OCI-LY3 (cell line): Measurements from ENCODE around the gene COBL.

Experiments used
- H2AFZ ChIP-seq: fragments of 200-600, 300-600 bp; shearing (Covaris generic); 2 replicates; pipeline ENCODE4 v1.6.0; 2014; ENCODE audit warnings: antibody characterized with exemption, low read depth, low read length
- H3K27ac ChIP-seq: fragments of 200-600, 300-600 bp; sonication (generic); 2 replicates; pipeline ENCODE4 v1.5.1; 2014; ENCODE audit warnings: mild to moderate bottlenecking, low read length, moderate library complexity, mixed read lengths
- H3K27me3 ChIP-seq: fragments of 200-600, 300-600 bp; sonication (generic); 2 replicates; pipeline ENCODE4 v1.6.1; 2014; ENCODE audit warnings: low read depth, low read length, mixed read lengths
- H3K36me3 ChIP-seq: fragments of 200-600, 300-600 bp; sonication (generic); replicated peaks from 2 replicates; pipeline ENCODE3; 2014; ENCODE audit warnings: low read depth, low read length, mixed read lengths
- H3K4me1 ChIP-seq: fragments of 300-600, 200-600 bp; sonication (generic); 2 replicates; pipeline ENCODE4 v1.6.1; 2014; ENCODE audit warnings: low read length, mixed read lengths
- H3K4me2 ChIP-seq: fragments of 200-600, 300-600 bp; sonication (generic); 2 replicates; pipeline ENCODE4 v1.6.1; 2014; ENCODE audit warnings: low read length, mixed read lengths
- H3K4me3 ChIP-seq: fragments of 300-600, 200-600 bp; sonication (generic); 2 replicates; pipeline ENCODE4 v1.5.1; 2014; ENCODE audit warnings: antibody characterized with exemption, mild to moderate bottlenecking, low read length, moderate library complexity
- H3K79me2 ChIP-seq: fragments of 300-600, 200-600 bp; shearing (Covaris generic); 2 replicates; pipeline ENCODE4 v1.6.1; 2014; ENCODE audit warnings: mild to moderate bottlenecking, low read length, mixed read lengths
- H3K9ac ChIP-seq: fragments of 300-600, 200-600 bp; shearing (Covaris generic); 2 replicates; pipeline ENCODE4 v1.6.0; 2014; ENCODE audit warnings: mild to moderate bottlenecking, low read length, moderate library complexity
- H3K9me3 ChIP-seq: fragments of 200-600, 300-600 bp; shearing (Covaris generic); 2 replicates; pipeline ENCODE4 v1.6.1; 2014; ENCODE audit warnings: low read length, mixed read lengths; ENCODE audit not compliant: insufficient read depth
- H4K20me1 ChIP-seq: fragments of 200-600, 300-600 bp; sonication (generic); 2 replicates; pipeline ENCODE4 v1.6.1; 2016; ENCODE audit warnings: low read length, mixed read lengths; ENCODE audit not compliant: insufficient read depth
- EZH2phosphoT487 ChIP-seq: fragments of 200-600 bp; shearing (Covaris generic); IDR thresholded peaks from 2 replicates; pipeline ENCODE4 v1.6.1; 2018; ENCODE audit warnings: antibody characterized with exemption, mixed run types, low read depth
- TF ChIP-seq, protein P1 (sequence below): fragments of 200-600, 300-600 bp; sonication (generic); IDR thresholded peaks from 2 replicates; pipeline ENCODE4 v1.5.1; 2014; ENCODE audit warnings: antibody characterized with exemption, low read length, low read depth

COBL gene

DNA sequence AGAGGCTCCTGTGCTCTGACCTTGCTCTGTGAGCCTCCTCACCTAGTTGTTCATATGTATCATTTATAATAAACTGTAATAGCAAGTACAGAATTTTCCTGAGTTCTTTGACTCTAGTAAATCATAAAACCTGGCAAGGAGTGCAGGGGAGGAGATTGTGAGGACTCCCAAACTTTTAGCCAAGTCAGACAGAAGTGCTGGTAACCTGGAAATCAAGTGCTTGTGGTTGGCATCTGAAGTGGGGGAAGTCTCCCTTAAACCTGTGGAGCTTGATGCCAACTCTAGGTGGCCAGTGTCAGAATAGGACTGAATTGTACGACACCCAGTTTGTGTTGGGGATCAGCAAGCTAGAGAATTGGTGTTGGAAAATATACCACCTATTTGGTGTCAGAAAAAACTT lies 327.6 kb downstream of the COBL start:
- Histone ChIP-seq H3K4me1 (no peaks in the 10 kb centered on the region), H3K36me3 (no peaks in the 10 kb centered on the region), H3K9ac (no peak overlapping the region), H3K4me3 (no peak overlapping the region), H4K20me1 (no peaks in the 10 kb centered on the region), H3K9me3 (no peaks in the 10 kb centered on the region), H3K79me2 (no peaks in the 10 kb centered on the region), H3K4me2 (no peak overlapping the region), H3K27ac (no peak overlapping the region), H3K27me3 (peaks cover 7% of the 10 kb centered on the region; the same call in 1 of the 2 replicates), H2AFZ (no peak overlapping the region)
- TF ChIP-seq, protein P1, sequence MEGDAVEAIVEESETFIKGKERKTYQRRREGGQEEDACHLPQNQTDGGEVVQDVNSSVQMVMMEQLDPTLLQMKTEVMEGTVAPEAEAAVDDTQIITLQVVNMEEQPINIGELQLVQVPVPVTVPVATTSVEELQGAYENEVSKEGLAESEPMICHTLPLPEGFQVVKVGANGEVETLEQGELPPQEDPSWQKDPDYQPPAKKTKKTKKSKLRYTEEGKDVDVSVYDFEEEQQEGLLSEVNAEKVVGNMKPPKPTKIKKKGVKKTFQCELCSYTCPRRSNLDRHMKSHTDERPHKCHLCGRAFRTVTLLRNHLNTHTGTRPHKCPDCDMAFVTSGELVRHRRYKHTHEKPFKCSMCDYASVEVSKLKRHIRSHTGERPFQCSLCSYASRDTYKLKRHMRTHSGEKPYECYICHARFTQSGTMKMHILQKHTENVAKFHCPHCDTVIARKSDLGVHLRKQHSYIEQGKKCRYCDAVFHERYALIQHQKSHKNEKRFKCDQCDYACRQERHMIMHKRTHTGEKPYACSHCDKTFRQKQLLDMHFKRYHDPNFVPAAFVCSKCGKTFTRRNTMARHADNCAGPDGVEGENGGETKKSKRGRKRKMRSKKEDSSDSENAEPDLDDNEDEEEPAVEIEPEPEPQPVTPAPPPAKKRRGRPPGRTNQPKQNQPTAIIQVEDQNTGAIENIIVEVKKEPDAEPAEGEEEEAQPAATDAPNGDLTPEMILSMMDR, result no peak
- no peak for TF ChIP-seq EZH2phosphoT487

DNA sequence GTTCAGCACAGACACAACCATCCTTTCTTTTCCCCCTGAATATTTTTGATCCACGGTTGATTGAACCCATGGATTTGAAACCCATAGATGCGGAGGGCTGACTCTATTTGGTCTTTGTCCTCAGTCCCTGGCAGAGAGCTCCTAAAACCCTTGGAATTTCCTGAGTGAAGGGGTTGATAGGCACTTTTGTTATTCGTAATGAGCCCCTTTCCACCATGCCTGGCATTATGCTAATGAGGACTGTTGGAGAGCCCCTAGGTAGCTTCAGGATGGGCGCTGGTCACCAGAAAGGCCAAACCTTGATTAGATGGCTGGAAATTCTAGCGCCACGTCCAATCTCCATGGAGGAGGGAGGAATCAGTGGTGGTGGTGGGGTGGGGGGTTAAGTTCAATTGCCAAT lies 328.1 kb downstream of the COBL start:
- H3K27ac ChIP-seq, result no peak overlapping the region
- no peak overlapping the region for H3K4me3 ChIP-seq
- no peak for TF ChIP-seq EZH2phosphoT487
- TF ChIP-seq, protein P1, result no peak

DNA sequence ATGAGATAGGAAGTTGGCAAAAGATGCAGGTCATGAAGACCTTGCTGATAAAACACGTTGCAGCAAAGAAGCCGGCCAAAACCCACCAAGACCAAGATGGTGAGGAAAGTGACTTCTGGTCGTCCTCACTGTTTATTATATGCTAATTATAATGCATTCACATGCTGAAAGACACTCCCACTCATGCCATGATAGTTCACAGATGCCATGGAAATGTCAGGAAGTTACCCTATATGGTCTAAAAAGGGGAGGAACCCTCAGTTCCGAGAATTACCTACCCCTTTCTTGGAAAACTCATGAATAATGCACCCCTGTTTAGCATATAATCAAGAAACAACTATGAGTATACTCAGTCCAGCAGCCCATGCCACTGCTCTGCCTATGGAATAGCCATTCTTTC lies 331.5 kb downstream of the COBL start:
- no peaks in the 10 kb centered on the region for H3K79me2 ChIP-seq
- TF ChIP-seq, protein P1, result no peak
- no peaks in the 10 kb centered on the region for H3K4me1 ChIP-seq
- no peaks in the 10 kb centered on the region for H3K36me3 ChIP-seq
- no peak overlapping the region for H2AFZ ChIP-seq
- no peaks in the 10 kb centered on the region for H3K9me3 ChIP-seq
- no peak overlapping the region for H3K4me3 ChIP-seq
- no peak overlapping the region for H3K4me2 ChIP-seq
- H4K20me1 ChIP-seq, result no peaks in the 10 kb centered on the region
- H3K27ac ChIP-seq, result no peak overlapping the region
- no peak overlapping the region for H3K9ac ChIP-seq
- H3K27me3 ChIP-seq, result peaks cover 3% of the 10 kb centered on the region; the same call in 1 of the 2 replicates

More for the DNA sequence above, 328.1 kb downstream of the COBL start:
- Histone ChIP-seq H4K20me1 (no peaks in the 10 kb centered on the region), H3K27me3 (peaks cover 7% of the 10 kb centered on the region; the same call in 1 of the 2 replicates), H3K4me1 (no peaks in the 10 kb centered on the region), H2AFZ (no peak overlapping the region), H3K79me2 (no peaks in the 10 kb centered on the region), H3K4me2 (no peak overlapping the region), H3K9ac (no peak overlapping the region), H3K36me3 (no peaks in the 10 kb centered on the region), H3K9me3 (no peaks in the 10 kb centered on the region)

DNA sequence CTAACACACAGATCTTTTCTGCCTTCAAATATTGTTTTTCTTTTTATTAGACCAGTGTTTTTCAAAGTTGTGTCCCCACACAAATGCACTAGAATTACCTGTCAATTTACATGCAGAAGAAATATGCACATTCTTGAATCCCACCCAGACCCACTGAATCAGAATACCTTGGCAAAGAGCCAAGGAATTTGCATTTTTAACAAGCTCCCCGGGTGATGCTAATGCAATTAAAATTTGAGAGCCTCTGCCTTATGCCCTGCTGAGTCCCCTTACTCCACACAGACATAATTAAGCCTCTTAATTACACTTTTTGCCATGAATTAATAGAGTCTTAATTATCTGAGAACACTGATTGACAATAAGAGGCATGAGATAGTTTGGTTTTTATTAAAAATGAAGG lies 332.8 kb downstream of the COBL start:
- no peak overlapping the region for H3K4me2 ChIP-seq
- TF ChIP-seq, protein P1, result no peak
- no peak for TF ChIP-seq EZH2phosphoT487

More for the DNA sequence above, 332.8 kb downstream of the COBL start:
- H4K20me1 ChIP-seq, result no peaks in the 10 kb centered on the region
- H2AFZ ChIP-seq, result no peak overlapping the region
- H3K79me2 ChIP-seq, result no peaks in the 10 kb centered on the region
- no peak overlapping the region for H3K9ac ChIP-seq
- no peaks in the 10 kb centered on the region for H3K36me3 ChIP-seq
- no peak overlapping the region for H3K27ac ChIP-seq
- H3K9me3 ChIP-seq, result no peaks in the 10 kb centered on the region
- no peak overlapping the region for H3K4me3 ChIP-seq
- H3K4me1 ChIP-seq, result no peaks in the 10 kb centered on the region
- H3K27me3 ChIP-seq, result peaks cover 7% of the 10 kb centered on the region; the same call in 1 of the 2 replicates
